Natural killer cell (primary cell): ENCODE measurements around the gene VGLL3. TPM values are rescaled to one million over a fixed set of nuclear protein-coding genes. Genes with fewer than 3 reads are reported as not detected.

Experiments used
- ATAC-seq, 3 donors: fragments of 150-1000 bp in 2 of 3; fragments of 200-7000 bp in 1 of 3; cut with Tn5 transposase; 1 replicate in 1 of 3; 2 replicates in 2 of 3; pipeline ENCODE4 v1.10.0; 2021; ENCODE audit warnings: mild to moderate bottlenecking in 2 of 3, moderate library complexity in 2 of 3
- DNase-seq, 2 donors: peaks; one replicate each; pipeline versions ENCODE4 v3.0.0 to v3.0.0-alpha.2; 2013 to 2021; ENCODE audit warnings: mixed read lengths in 1 of 2
- H3K27ac ChIP-seq: one replicate; pipeline ENCODE4 v1.5.1; 2013; ENCODE audit warnings: mild to moderate bottlenecking, low read length
- H3K27me3 ChIP-seq: one replicate; pipeline ENCODE4 v1.6.1; 2013; ENCODE audit warnings: low read length; ENCODE audit not compliant: control insufficient read depth, insufficient read depth
- H3K36me3 ChIP-seq: one replicate; pipeline ENCODE4 v1.6.1; 2013; ENCODE audit warnings: low read length; ENCODE audit not compliant: control insufficient read depth, insufficient read depth
- H3K4me1 ChIP-seq: one replicate; pipeline ENCODE4 v1.6.1; 2013; ENCODE audit warnings: low read length; ENCODE audit not compliant: control insufficient read depth, insufficient read depth
- H3K4me3 ChIP-seq: one replicate; pipeline ENCODE4 v1.5.1; 2013; ENCODE audit warnings: low read length
- H3K9me3 ChIP-seq: one replicate; pipeline ENCODE4 v1.6.1; 2013; ENCODE audit warnings: low read length; ENCODE audit not compliant: control insufficient read depth, insufficient read depth
- H3K27ac Mint-ChIP-seq, 2 donors: one replicate each; pipeline ENCODE4 v1.8.0; 2022; ENCODE audit warnings: mild to moderate bottlenecking in 2 of 2, mixed read lengths in 2 of 2, moderate library complexity in 1 of 2
- H3K27me3 Mint-ChIP-seq, 2 donors: one replicate each; pipeline ENCODE4 v1.8.0; 2022; ENCODE audit warnings: low read depth in 2 of 2, mixed read lengths in 2 of 2
- H3K36me3 Mint-ChIP-seq: one replicate; pipeline ENCODE4 v1.8.0; 2022; ENCODE audit warnings: mixed read lengths
- H3K4me1 Mint-ChIP-seq, 2 donors: one replicate each; pipeline ENCODE4 v1.8.0; 2022; ENCODE audit warnings: mixed read lengths in 2 of 2
- H3K4me3 Mint-ChIP-seq: one replicate; pipeline ENCODE4 v1.8.0; 2022; ENCODE audit warnings: mild to moderate bottlenecking, moderate library complexity, mixed read lengths
- H3K9me3 Mint-ChIP-seq, 2 donors: one replicate each; pipeline ENCODE4 v1.8.0; 2022; ENCODE audit warnings: mixed read lengths in 2 of 2
- CTCF ChIP-seq: fragments of 200-600 bp; IDR thresholded peaks from one replicate; pipeline ENCODE4 v1.8.0; 2022; ENCODE audit warnings: antibody characterized with exemption
- WGBS: methylation state at CpG from one replicate; pipeline ENCODE4 v1.1.7; 2013; ENCODE audit warnings: missing lambda C conversion rate; ENCODE audit not compliant: insufficient coverage; 5-methylcytosine and 5-hydroxymethylcytosine counted together
- intact Hi-C: fragments of 100-400 bp; cut with micrococcal nuclease; formaldehyde crosslinking; loops from one replicate; pipeline ENCODE4 v1.14.2; 2022
- total RNA-seq, 4 donors: library from RNA; stranded (reverse); fragments of 120-200 nt in 1 of 4; gene quantifications; one replicate each; pipeline versions ENCODE4 v1.2.3 to v1.2.4, GENCODE V29; 2013 to 2022

Gene VGLL3
- total RNA-seq, 3 donors from 2014 or later (not counting 1 experiment from before 2014, with no cell fraction given) = not detected

GRCh38 chr3:86991840-86992435, 989 bp upstream of the VGLL3 start:
- H3K36me3 ChIP-seq = no peaks in the 10 kb centered on the region
- TF ChIP-seq CTCF = no peak
- H3K4me3 ChIP-seq = no peak overlapping the region
- H3K36me3 Mint-ChIP-seq = no peaks in the 10 kb centered on the region
- H3K4me1 Mint-ChIP-seq = no peaks in the 10 kb centered on the region
- H3K27me3 ChIP-seq = peaks cover 11% of the 10 kb centered on the region
- intact Hi-C loops = no loop called here
- DNase-seq = no peak
- H3K27ac ChIP-seq = no peak overlapping the region
- no peak for ATAC-seq
- peaks cover 4% of the 10 kb centered on the region for H3K4me1 ChIP-seq
- H3K4me3 Mint-ChIP-seq = no peak overlapping the region
- WGBS = 77% methylated on average over 5 of the region's 8 CpGs
- H3K27ac Mint-ChIP-seq = no peak overlapping the region
- H3K9me3 Mint-ChIP-seq = peaks cover 6 to 7% of the 10 kb centered on the region in 2 donors
- H3K9me3 ChIP-seq = no peaks in the 10 kb centered on the region
- H3K27me3 Mint-ChIP-seq = peaks cover 11 to 23% of the 10 kb centered on the region in 2 donors

GRCh38 chr3:86991482-86991815, 500 bp upstream of the VGLL3 start:
- no peaks in the 10 kb centered on the region for H3K4me1 Mint-ChIP-seq
- TF ChIP-seq CTCF = no peak

GRCh38 chr3:86990012-86990733, 776 bp downstream of the VGLL3 start:
- H3K27me3 ChIP-seq = peaks cover 11% of the 10 kb centered on the region
- H3K36me3 ChIP-seq = no peaks in the 10 kb centered on the region
- H3K4me3 Mint-ChIP-seq = no peak overlapping the region
- no peaks in the 10 kb centered on the region for H3K36me3 Mint-ChIP-seq
- no peak overlapping the region for H3K27ac Mint-ChIP-seq
- peaks cover 4% of the 10 kb centered on the region for H3K4me1 ChIP-seq
- no peaks in the 10 kb centered on the region for H3K9me3 ChIP-seq
- no peak for DNase-seq
- H3K27ac ChIP-seq = no peak overlapping the region
- ATAC-seq = no peak
- peaks cover 11 to 23% of the 10 kb centered on the region in 2 donors for H3K27me3 Mint-ChIP-seq
- H3K9me3 Mint-ChIP-seq = peaks cover 6 to 7% of the 10 kb centered on the region in 2 donors
- no peak overlapping the region for H3K4me3 ChIP-seq
- intact Hi-C loops = no loop called here
- TF ChIP-seq CTCF = no peak
- WGBS = 10% methylated on average over 29 of the region's 29 CpGs
- H3K4me1 Mint-ChIP-seq = no peaks in the 10 kb centered on the region

More at GRCh38 chr3:86991482-86991815, 500 bp upstream of the VGLL3 start:
- H3K4me1 ChIP-seq = peaks cover 4% of the 10 kb centered on the region
- H3K9me3 Mint-ChIP-seq = peaks cover 6 to 7% of the 10 kb centered on the region in 2 donors
- intact Hi-C loops = no loop called here
- H3K27ac ChIP-seq = no peak overlapping the region
- DNase-seq (no peak), ATAC-seq (no peak)
- WGBS = 8% methylated on average over 7 of the region's 7 CpGs
- no peaks in the 10 kb centered on the region for H3K36me3 Mint-ChIP-seq
- no peaks in the 10 kb centered on the region for H3K36me3 ChIP-seq
- no peak overlapping the region for H3K4me3 ChIP-seq
- no peak overlapping the region for H3K4me3 Mint-ChIP-seq
- no peaks in the 10 kb centered on the region for H3K9me3 ChIP-seq
- no peak overlapping the region for H3K27ac Mint-ChIP-seq
- H3K27me3 ChIP-seq = peaks cover 11% of the 10 kb centered on the region
- H3K27me3 Mint-ChIP-seq = peaks cover 11 to 23% of the 10 kb centered on the region in 2 donors
